ENCODE data around the gene SFRP4. TPM values are rescaled to one million over a fixed set of nuclear protein-coding genes. Genes with fewer than 3 reads are reported as not detected.

The SFRP4 gene
- total and polyA plus RNA-seq, 9 of the 15 experiments (the other 6 are each of a cell fraction or from before 2014, with no cell fraction given), result not detected

- TF ChIP-seq POLR2AphosphoS5 (IDR thresholded peaks at IDR 0.05; ENCODE audit: control insufficient read depth, insufficient read depth, low read depth, low read length) (peak; percentile 27; the same call in 1 of the 2 replicates), SMARCC2 (IDR thresholded peaks at IDR 0.05; ENCODE audit: low read depth) (peak; percentile 69; the same call in 1 of the 2 replicates), ZBTB17 (CRISPR knock-in tag; IDR thresholded peaks at IDR 0.05) (no peak), GTF3C2 (IDR thresholded peaks at IDR 0.05; ENCODE audit: borderline replicate concordance, extremely low read depth, insufficient read length) (no peak), ZNF76 (CRISPR knock-in tag; IDR thresholded peaks at IDR 0.05; ENCODE audit: borderline replicate concordance) (no peak), HNRNPUL1 (IDR thresholded peaks at IDR 0.05; ENCODE audit: low read length) (no peak), TRIM24 (IDR thresholded peaks at IDR 0.05) (peak in 1 of 2 experiments; percentile 28; a peak in 1 of 4 replicates), PRDM10 (IDR thresholded peaks at IDR 0.05; ENCODE audit: partially characterized antibody) (no peak), PCBP1 (IDR thresholded peaks at IDR 0.05; ENCODE audit: low read depth, low read length, poor library complexity, severe bottlenecking) (peak; percentile 77), RBM17 (IDR thresholded peaks at IDR 0.05; ENCODE audit: borderline replicate concordance, low read depth, low read length) (no peak), TARDBP (IDR thresholded peaks at IDR 0.05) (no peak)
- TF ChIP-seq, protein P1, sequence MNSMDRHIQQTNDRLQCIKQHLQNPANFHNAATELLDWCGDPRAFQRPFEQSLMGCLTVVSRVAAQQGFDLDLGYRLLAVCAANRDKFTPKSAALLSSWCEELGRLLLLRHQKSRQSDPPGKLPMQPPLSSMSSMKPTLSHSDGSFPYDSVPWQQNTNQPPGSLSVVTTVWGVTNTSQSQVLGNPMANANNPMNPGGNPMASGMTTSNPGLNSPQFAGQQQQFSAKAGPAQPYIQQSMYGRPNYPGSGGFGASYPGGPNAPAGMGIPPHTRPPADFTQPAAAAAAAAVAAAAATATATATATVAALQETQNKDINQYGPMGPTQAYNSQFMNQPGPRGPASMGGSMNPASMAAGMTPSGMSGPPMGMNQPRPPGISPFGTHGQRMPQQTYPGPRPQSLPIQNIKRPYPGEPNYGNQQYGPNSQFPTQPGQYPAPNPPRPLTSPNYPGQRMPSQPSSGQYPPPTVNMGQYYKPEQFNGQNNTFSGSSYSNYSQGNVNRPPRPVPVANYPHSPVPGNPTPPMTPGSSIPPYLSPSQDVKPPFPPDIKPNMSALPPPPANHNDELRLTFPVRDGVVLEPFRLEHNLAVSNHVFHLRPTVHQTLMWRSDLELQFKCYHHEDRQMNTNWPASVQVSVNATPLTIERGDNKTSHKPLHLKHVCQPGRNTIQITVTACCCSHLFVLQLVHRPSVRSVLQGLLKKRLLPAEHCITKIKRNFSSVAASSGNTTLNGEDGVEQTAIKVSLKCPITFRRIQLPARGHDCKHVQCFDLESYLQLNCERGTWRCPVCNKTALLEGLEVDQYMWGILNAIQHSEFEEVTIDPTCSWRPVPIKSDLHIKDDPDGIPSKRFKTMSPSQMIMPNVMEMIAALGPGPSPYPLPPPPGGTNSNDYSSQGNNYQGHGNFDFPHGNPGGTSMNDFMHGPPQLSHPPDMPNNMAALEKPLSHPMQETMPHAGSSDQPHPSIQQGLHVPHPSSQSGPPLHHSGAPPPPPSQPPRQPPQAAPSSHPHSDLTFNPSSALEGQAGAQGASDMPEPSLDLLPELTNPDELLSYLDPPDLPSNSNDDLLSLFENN (IDR thresholded peaks at IDR 0.05; ENCODE audit: low read depth in 2 of 2, low read length in 2 of 2), result no peak
- TF ChIP-seq, protein P2, sequence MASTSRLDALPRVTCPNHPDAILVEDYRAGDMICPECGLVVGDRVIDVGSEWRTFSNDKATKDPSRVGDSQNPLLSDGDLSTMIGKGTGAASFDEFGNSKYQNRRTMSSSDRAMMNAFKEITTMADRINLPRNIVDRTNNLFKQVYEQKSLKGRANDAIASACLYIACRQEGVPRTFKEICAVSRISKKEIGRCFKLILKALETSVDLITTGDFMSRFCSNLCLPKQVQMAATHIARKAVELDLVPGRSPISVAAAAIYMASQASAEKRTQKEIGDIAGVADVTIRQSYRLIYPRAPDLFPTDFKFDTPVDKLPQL (IDR thresholded peaks at IDR 0.05; ENCODE audit: extremely low read depth, insufficient read length), result no peak
Measured at GRCh38 chr7:37920849-37921805, 4.5 kb upstream of the SFRP4 start (continued).
